Urothelium cell line (cell line): Measurements from ENCODE around the gene ITSN1.
"Not testable (repeated sequence)": the region's sequence is repeated elsewhere in the genome, so short reads cannot be mapped to it uniquely, and the experiment has no call there.

Experiments
- DNase-seq: peaks from one replicate; pipeline ENCODE4 v3.0.0; 2011; ENCODE audit warnings: low spot score, mixed read lengths
- FAIRE-seq: peaks from 2 replicates; lab custom pipeline; 2011; peaks lifted over from hg19 to GRCh38; lab: Jason Lieb, UNC

ITSN1 gene

GRCh38 chr21:33650929-33651509, 8.7 kb downstream of the ITSN1 start:
- FAIRE-seq, result no peak
- DNase-seq, result no peak

DNA sequence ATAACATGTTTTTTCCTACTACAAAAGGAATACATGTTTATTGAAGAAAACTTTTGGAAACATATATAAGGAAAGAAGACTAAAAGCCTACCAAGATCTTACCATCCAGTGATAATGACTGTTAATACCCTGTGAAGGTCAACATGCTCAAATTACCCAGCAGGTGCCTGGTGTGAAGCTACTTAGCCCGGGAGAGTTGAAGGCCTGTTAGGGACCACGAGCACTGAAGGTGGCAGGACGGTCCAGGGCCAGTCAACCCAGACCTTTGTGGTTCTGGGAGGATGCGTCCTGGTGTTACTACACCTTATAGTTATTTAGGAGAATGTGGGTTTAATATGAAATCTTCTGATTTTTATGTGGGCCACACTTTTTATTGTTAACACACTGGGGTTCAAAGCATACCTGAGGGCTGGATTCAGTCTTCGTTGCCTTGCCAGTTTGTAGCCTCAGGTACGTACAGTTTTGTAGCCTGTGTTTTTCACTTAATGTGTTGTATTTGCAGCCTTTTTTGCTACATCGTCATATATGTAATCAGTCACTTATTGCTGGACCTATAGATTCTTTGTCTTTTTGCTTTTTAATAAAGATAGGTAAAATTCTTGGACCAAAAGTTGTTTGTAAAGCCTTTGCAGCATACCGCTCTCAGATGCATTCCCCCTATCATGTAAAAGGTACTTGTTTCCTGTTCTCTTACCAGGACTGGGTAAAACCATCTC, 9.8 kb downstream of the ITSN1 start:
- DNase-seq, result no peak
- FAIRE-seq, result no peak

DNA sequence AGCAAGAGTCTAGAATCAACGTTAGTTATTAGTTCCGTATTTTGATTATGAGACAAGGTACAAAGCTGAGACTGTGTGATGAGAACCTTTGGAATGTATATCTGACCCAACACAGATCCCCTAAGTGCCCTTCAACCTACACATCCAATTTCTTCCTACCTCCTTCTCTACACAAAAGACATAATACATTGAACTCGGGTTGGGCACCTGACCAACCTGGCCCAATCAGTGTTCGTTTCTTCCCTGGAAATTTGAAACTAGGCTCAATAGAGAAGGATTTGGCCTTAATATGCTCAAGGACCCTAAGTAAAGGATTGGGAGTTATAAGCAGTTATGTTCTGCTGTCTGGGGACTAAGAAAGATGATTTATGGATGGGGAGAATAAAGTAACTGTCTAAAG, 12.1 kb downstream of the ITSN1 start:
- FAIRE-seq (no peak), DNase-seq (no peak)

DNA sequence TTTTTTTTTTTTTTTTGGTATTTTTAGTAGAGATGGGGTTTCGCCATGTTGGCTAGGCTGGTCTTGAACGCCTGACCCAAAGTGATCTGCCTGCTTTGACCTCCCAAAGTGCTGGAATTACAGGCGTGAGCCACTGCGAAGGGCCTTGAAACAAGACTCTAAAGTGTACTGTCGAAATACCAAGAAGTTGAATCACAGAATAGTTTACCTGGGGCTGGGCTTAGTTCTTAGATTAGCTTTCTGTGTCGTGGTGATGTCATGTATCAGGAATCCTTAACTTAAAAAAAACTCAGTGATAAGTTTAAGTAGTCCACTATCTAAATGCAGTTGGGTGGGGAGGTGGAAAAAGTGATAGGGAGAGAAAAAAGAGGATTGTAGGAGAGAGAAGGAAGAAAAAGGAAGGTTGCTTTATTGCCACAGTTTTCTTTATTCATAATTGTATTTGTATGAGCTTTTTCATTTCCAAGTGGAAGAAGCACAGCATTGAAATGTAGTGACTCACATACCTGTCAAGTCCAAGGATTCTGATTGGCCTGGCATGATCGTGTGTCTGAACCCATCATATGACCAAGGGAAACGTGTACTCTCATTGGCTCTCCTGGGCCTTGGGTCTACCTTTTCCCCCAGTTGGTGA, 13.4 kb downstream of the ITSN1 start:
- DNase-seq (peak; percentile 82), FAIRE-seq (no peak)

GRCh38 chr21:33657124-33657820, 15.0 kb downstream of the ITSN1 start:
- FAIRE-seq (no peak), DNase-seq (no peak)

GRCh38 chr21:33658919-33659567, 16.7 kb downstream of the ITSN1 start:
- no peak for FAIRE-seq
- no peak for DNase-seq

GRCh38 chr21:33659568-33659949, 17.3 kb downstream of the ITSN1 start:
- DNase-seq, result no peak
- FAIRE-seq, result no peak

DNA sequence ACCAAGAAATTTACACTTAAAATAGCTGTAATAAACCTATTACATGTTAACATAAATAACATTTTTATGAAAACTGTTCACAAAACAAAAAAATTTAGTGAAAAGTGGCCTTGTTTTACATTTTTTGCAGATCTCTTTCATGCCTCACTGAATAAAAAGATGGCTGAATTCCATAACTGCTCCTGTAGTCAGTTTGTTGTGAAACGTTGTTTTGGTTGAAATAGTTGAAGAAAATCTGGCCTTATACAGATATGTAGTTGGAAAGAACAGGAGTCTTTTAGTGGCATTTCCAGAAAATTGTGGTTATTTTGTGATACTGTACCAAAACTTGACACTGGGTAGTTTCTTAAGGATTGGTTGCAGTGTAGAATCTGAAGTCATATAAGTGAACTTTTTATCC, 18.1 kb downstream of the ITSN1 start:
- no peak for DNase-seq
- no peak for FAIRE-seq

- FAIRE-seq (no peak), DNase-seq (no peak)
Measured at GRCh38 chr21:33661146-33661545, 18.8 kb downstream of the ITSN1 start.

DNA sequence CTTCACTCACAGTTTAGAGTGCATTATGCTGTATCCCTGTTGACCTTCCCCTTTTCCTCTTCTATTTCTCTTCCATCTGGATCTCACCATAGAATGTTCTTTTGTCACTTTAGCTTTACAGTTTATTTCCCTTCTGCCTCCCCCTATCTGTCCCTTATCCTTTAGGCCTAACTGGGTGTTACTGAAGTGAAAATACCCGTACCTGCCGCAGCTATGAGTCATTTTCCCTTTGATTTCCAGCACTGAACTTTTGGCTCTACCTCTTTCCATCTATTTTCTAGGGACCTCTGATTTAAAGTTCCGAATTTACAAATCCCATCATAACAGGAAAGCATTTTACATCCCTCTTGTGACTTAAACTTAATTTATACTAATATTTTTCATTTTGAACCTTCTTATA, 19.7 kb downstream of the ITSN1 start:
- no peak for FAIRE-seq
- DNase-seq, result no peak

GRCh38 chr21:33663241-33663640, 20.9 kb downstream of the ITSN1 start:
- DNase-seq (no peak), FAIRE-seq (no peak)

GRCh38 chr21:33664135-33664534, 21.8 kb downstream of the ITSN1 start:
- DNase-seq (no peak), FAIRE-seq (no peak)

GRCh38 chr21:33666153-33666552, 23.9 kb downstream of the ITSN1 start:
- DNase-seq, result no peak
- no peak for FAIRE-seq

DNA sequence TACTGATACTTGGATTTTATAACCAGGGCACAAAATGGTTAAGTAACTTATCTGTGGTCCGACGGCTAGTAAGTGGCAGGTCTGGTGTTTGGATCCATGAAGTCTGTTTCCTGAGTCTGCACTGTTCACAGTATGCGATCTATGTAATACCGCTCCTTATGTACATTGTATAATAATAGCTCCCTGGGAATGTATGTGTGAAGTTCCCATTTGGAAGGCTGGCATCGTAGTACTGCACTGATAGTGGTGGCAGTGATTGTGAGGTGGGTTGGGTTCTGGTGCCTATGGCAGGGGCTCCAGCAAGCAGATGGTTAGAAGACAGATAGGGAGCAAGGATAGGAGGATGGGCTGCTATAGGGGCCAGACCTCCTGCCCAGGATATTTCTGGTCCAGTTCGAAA, 25.3 kb downstream of the ITSN1 start:
- no peak for DNase-seq
- no peak for FAIRE-seq

DNA sequence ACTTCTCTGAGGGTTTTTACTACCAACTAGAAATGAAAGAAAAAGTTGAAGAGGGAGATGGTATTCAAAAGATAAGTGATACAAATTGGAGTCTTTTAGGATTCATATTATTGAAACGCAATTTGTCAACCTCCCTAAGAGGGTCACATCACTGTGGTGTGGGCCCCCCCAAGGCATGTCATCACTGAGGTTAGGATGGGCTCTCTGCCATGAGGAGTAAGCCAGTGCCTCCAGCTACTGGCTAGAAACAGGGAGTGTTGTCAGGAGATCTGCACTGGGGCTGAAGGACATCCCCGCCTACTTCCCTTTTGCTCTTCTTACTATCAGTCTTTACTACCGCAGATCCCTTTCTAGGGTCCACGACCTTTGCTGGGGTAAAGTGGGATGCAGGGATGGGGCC, 25.9 kb downstream of the ITSN1 start:
- FAIRE-seq (no peak), DNase-seq (no peak)

- no peak for DNase-seq
- FAIRE-seq, result no peak
Measured at GRCh38 chr21:33668620-33669019, 26.3 kb downstream of the ITSN1 start.

DNA sequence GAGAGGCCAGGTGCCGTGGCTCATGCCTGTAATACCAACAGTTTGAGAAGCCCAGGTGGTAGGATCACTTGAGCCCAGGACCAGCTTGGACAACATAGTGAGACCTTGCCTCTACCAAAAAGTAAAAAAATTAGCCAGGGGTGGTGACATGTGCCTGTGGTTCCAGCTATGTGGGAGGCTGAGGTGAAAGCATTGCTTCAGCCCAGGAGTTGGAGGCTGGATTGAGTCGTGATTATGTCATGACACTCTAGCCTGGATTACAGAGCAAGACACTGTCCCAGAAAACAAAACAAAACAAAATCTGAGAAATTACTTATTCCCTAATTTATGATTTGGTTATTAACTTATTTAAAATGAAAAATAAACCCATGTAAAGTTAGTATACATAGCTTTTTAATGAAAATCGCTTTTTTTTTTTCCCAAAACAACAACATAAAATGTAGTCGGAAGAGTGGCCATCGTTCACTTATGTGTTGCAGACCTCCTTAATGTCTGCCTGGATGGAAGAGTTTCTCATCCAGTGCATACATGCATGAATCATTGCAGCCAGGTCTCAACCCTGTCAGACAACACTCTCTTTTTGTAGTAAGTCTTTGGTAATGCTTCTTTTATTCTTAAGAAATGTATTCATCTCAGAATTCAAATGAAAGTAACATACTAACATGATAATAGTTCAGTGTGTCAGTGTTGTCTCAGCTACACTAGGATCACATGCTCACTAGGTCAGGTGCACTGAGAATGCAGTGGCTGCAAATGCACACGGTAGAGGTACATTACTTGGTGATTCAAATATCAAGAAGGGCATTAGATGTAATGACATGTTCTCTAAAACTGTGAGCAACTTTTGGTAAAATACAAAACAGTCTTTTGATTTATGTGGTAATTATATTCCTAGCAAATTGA, 28.0 kb downstream of the ITSN1 start:
- FAIRE-seq, result no peak

GRCh38 chr21:33673473-33673872, 31.2 kb downstream of the ITSN1 start:
- DNase-seq, result no peak
- peak; percentile 5 for FAIRE-seq

More for the DNA sequence above, 28.0 kb downstream of the ITSN1 start:
- DNase-seq, result no peak

DNA sequence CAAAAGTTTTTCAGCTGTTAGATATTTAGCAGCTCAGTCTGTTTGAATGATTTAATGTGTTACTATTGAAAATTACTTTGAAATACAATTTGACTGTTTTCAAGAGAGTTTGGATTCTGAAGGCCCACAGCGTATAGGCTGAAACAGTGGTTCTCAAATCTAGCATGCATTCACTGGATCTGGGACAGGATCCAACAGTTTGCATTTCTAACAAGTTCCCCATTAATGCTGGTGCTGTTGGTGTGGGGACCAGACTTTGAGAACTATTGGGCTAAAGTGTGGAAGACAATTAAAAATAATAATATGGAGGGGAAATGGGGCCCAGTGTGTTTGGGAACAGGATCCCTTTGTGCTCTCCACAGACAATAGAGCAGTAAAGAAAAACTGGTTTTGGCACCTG, 31.9 kb downstream of the ITSN1 start:
- FAIRE-seq (no peak), DNase-seq (no peak)

DNA sequence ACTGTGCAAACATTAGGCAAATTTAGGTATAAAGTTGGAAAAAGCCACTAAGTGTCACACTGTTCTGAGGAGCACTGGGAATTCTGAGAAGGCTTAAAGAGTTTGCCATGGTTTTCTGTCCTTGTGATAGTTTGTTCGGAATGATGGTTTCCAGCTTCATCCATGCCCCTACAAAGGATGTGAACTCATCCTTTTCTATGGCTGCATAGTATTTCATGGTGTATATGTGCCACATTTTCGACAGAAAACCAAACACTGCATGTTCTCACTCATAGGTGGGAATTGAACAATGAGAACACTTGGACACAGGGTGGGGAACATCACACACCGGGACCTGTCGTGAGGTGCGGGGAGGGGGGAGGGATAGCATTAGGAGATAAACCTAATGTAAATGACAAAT, 34.4 kb downstream of the ITSN1 start:
- DNase-seq, FAIRE-seq: not testable (repeated sequence)
